ENCODE data around the gene CLMN. TPM values are rescaled to one million over a fixed set of nuclear protein-coding genes. Genes with fewer than 3 reads are reported as not detected.

The CLMN gene
- total RNA-seq, 2 experiments from 2014 or later = 0.27 to 0.67 TPM

- Mint-ChIP-seq H3K4me1 (ENCODE audit: low read depth) (no peaks in the 10 kb centered on the region), H3K36me3 (ENCODE audit: low read depth) (no peaks in the 10 kb centered on the region), H3K9me3 (no peaks in the 10 kb centered on the region), H3K27ac (no peak overlapping the region), H3K27me3 (peaks cover 6% of the 10 kb centered on the region), H3K4me3 (no peak overlapping the region)
- intact Hi-C loops (cut with DNase I, micrococcal nuclease) = no loop called here
- no peaks in the 10 kb centered on the region for H3K4me1 ChIP-seq (ENCODE audit: insufficient read depth, low read length)
- H3K36me3 ChIP-seq (ENCODE audit: insufficient read depth, low read length) = no peaks in the 10 kb centered on the region
- ChIA-PET POLR2A (no interaction called here), CTCF (no interaction called here)
- DNase-seq (no peak), ATAC-seq (ENCODE audit: poor library complexity) (no peak)
- H3K27ac ChIP-seq (ENCODE audit: low read depth in 1 of 2, low read length in 2 of 2) = no peak overlapping the region
- no peaks in the 10 kb centered on the region for H3K27me3 ChIP-seq (ENCODE audit: control insufficient read depth in 1 of 2, insufficient read depth in 2 of 2, low read length in 2 of 2)
- TF ChIP-seq CTCF (IDR thresholded peaks at IDR 0.05) = no peak
- no peak overlapping the region for H3K4me3 ChIP-seq (ENCODE audit: low read length)
- no peaks in the 10 kb centered on the region for H3K9me3 ChIP-seq (ENCODE audit: control insufficient read depth in 1 of 2, insufficient read depth in 1 of 2, low read length in 2 of 2)
Observed at GRCh38 chr14:95246870-95247269, 72.8 kb downstream of the CLMN start.

- CTCF ChIA-PET = no interaction called here
Observed at GRCh38 chr14:95245334-95245733, 74.4 kb downstream of the CLMN start.

GRCh38 chr14:95244587-95244986, 75.1 kb downstream of the CLMN start:
- no peaks in the 10 kb centered on the region for H3K4me1 ChIP-seq (ENCODE audit: insufficient read depth, low read length)
- H3K27me3 ChIP-seq (ENCODE audit: control insufficient read depth in 1 of 2, insufficient read depth in 2 of 2, low read length in 2 of 2) = peaks cover 0 to 2% of the 10 kb centered on the region in 2 experiments
- ChIA-PET CTCF (no interaction called here), POLR2A (no interaction called here)
- no peaks in the 10 kb centered on the region for H3K9me3 ChIP-seq (ENCODE audit: control insufficient read depth in 1 of 2, insufficient read depth in 1 of 2, low read length in 2 of 2)
- no peaks in the 10 kb centered on the region for H3K9me3 Mint-ChIP-seq
- no peak for ATAC-seq (ENCODE audit: poor library complexity)
- H3K27ac ChIP-seq (ENCODE audit: low read depth in 1 of 2, low read length in 2 of 2) = no peak overlapping the region
- no peak for DNase-seq
- H3K4me1 Mint-ChIP-seq (ENCODE audit: low read depth) = no peaks in the 10 kb centered on the region
- no peak overlapping the region for H3K27ac Mint-ChIP-seq
- no peaks in the 10 kb centered on the region for H3K36me3 Mint-ChIP-seq (ENCODE audit: low read depth)
- intact Hi-C loops (cut with DNase I, micrococcal nuclease) = no loop called here
- TF ChIP-seq CTCF (IDR thresholded peaks at IDR 0.05) = no peak
- no peak overlapping the region for H3K4me3 Mint-ChIP-seq
- H3K36me3 ChIP-seq (ENCODE audit: insufficient read depth, low read length) = no peaks in the 10 kb centered on the region
- no peak overlapping the region for H3K4me3 ChIP-seq (ENCODE audit: low read length)
- H3K27me3 Mint-ChIP-seq = no peaks in the 10 kb centered on the region

More at GRCh38 chr14:95245334-95245733, 74.4 kb downstream of the CLMN start:
- Mint-ChIP-seq H3K4me1 (ENCODE audit: low read depth) (no peaks in the 10 kb centered on the region), H3K4me3 (no peak overlapping the region), H3K9me3 (no peaks in the 10 kb centered on the region), H3K27me3 (peaks cover 3% of the 10 kb centered on the region), H3K36me3 (ENCODE audit: low read depth) (no peaks in the 10 kb centered on the region), H3K27ac (no peak overlapping the region)
- intact Hi-C loops (cut with DNase I, micrococcal nuclease) = no loop called here
- no peak overlapping the region for H3K4me3 ChIP-seq (ENCODE audit: low read length)
- ATAC-seq (ENCODE audit: poor library complexity) (no peak), DNase-seq (no peak)
- H3K4me1 ChIP-seq (ENCODE audit: insufficient read depth, low read length) = no peaks in the 10 kb centered on the region
- TF ChIP-seq CTCF (IDR thresholded peaks at IDR 0.05) = no peak
- H3K36me3 ChIP-seq (ENCODE audit: insufficient read depth, low read length) = no peaks in the 10 kb centered on the region
- POLR2A ChIA-PET = no interaction called here
- H3K27me3 ChIP-seq (ENCODE audit: control insufficient read depth in 1 of 2, insufficient read depth in 2 of 2, low read length in 2 of 2) = peaks cover 0 to 2% of the 10 kb centered on the region in 2 experiments
- H3K27ac ChIP-seq (ENCODE audit: low read depth in 1 of 2, low read length in 2 of 2) = no peak overlapping the region
- no peaks in the 10 kb centered on the region for H3K9me3 ChIP-seq (ENCODE audit: control insufficient read depth in 1 of 2, insufficient read depth in 1 of 2, low read length in 2 of 2)
